ENCODE measurements around the gene EPHA3.

Gene EPHA3

DNA sequence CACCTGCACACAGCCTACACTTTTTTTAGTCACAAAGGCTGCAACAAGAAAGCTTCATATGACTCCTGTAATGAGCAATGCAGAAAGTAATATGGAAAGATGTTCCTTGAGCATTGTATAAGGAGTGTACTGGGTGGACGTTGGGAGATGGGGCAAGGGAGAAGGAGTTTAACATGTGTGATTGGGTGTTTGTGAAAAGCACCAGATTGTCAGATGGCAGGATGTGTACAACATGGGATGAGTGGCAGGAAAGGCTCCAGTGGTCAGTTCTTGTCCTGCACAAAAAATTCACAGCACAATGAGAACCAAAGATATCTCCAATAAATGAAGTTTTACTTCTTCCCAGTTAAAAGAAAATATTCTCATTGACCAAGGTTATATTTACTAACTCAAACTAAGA, 255.1 kb downstream of the EPHA3 start:
- no peak for DNase-seq (ENCODE audit: low read depth)
- TF ChIP-seq, protein P1, sequence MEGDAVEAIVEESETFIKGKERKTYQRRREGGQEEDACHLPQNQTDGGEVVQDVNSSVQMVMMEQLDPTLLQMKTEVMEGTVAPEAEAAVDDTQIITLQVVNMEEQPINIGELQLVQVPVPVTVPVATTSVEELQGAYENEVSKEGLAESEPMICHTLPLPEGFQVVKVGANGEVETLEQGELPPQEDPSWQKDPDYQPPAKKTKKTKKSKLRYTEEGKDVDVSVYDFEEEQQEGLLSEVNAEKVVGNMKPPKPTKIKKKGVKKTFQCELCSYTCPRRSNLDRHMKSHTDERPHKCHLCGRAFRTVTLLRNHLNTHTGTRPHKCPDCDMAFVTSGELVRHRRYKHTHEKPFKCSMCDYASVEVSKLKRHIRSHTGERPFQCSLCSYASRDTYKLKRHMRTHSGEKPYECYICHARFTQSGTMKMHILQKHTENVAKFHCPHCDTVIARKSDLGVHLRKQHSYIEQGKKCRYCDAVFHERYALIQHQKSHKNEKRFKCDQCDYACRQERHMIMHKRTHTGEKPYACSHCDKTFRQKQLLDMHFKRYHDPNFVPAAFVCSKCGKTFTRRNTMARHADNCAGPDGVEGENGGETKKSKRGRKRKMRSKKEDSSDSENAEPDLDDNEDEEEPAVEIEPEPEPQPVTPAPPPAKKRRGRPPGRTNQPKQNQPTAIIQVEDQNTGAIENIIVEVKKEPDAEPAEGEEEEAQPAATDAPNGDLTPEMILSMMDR (IDR thresholded peaks at IDR 0.05; ENCODE audit: control insufficient read depth, insufficient read depth, low read depth, low read length, missing control alignments): no peak
- H3K4me3 ChIP-seq (ENCODE audit: control insufficient read depth, low read depth, low read length): no peak overlapping the region

DNA sequence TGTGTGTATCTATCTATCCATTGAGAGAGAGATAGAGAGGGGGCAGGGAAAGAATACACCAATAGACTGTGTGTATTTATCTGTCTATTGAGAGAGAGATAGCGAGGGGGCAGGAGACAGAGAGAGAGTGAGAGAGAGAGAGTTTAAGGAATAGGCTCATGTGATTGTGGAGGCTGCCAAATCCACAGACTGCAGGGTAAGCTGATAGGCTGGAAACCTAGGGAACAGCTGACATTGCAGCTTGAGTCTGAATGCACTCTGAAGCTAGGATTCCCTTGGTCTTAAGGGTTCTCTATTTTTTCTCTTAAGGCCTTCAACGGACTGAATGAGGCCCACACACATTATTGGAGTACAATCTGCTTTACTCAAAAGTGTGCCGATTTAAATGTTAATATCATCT, 255.8 kb downstream of the EPHA3 start:
- H3K4me3 ChIP-seq (ENCODE audit: control insufficient read depth, low read depth, low read length): no peak overlapping the region
- TF ChIP-seq, protein P1 (IDR thresholded peaks at IDR 0.05; ENCODE audit: control insufficient read depth, insufficient read depth, low read depth, low read length, missing control alignments): no peak
- no peak for DNase-seq (ENCODE audit: low read depth)

DNA sequence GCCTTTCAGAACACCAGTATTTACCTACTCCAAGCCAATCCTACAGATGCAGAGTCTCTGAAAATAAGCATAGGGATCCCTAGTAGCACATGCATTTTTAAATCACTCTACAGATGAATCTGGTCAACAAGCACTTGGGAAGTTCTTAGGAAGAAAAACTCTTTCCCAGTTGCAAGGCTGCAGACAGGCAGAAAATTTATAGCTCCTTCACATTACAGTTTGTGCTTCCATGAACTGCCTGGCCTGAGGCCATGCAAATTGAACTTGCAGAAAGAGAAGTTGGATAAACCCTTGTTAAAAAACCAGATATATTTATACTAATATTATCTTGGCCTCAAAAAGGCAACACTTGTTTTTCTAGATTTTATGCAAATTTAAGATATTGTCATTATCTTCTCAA, 256.9 kb downstream of the EPHA3 start:
- TF ChIP-seq, protein P1 (IDR thresholded peaks at IDR 0.05; ENCODE audit: control insufficient read depth, insufficient read depth, low read depth, low read length, missing control alignments): no peak
- DNase-seq (ENCODE audit: low read depth): no peak
- H3K4me3 ChIP-seq (ENCODE audit: control insufficient read depth, low read depth, low read length): no peak overlapping the region

DNA sequence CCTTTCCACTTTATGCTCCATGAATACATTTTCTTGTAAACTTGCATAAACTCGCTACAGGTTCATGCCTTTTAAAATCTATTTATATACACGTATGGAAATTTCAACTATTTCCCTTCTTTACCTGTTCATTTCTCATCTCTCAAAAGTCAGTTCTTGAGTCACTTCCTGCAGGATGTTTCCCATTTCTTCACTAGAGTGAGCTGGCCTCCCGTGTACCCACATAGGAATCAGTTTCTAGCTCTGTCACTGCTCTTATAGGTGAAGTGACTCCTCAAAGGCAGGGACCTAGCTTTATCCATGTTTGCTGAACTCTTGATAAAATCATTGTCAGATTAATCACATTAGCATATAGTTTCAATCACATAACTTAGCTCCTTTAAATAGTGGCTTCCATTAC, 259.7 kb downstream of the EPHA3 start:
- H3K4me3 ChIP-seq (ENCODE audit: control insufficient read depth, low read depth, low read length): no peak overlapping the region
- TF ChIP-seq, protein P1 (IDR thresholded peaks at IDR 0.05; ENCODE audit: control insufficient read depth, insufficient read depth, low read depth, low read length, missing control alignments): no peak
- no peak for DNase-seq (ENCODE audit: low read depth)

DNA sequence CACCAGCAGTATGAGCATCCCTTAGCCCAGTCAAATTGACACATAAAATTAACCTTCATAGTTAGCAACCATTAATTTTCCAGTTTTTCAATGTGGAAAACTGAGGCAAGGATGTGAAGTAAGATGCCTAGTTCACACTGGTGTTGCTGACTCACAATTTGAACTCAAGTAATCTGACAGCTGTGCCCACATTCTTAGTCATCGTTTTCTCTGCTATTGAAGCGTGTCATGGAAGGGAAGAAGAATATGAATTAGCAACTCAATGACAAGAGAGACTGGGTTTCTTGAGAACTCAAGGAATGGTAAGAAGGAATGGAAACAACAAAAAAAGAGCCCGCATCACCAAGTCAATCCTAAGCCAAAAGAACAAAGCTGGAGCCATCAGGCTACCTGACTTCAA, 261.4 kb downstream of the EPHA3 start:
- TF ChIP-seq, protein P1 (IDR thresholded peaks at IDR 0.05; ENCODE audit: control insufficient read depth, insufficient read depth, low read depth, low read length, missing control alignments): no peak
- H3K4me3 ChIP-seq (ENCODE audit: control insufficient read depth, low read depth, low read length): no peak overlapping the region
- no peak for DNase-seq (ENCODE audit: low read depth)

DNA sequence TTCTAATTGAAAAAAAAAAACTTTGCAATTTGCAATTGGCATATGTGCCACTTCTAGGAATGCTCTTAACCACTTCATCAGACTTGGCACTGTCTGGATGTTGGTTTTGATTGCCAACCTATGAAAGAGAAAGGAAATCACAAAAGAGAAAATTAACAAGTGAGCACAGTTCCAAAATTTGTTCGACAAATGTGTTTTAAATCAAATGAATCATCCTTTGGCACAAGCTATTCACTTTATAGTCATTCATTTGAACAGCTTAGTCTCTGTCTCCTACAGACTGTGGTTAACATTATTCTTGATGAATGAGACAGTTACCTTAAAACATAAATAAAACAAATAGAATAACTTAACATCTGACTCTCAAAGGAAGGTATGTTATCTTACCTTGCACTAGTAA, 265.0 kb downstream of the EPHA3 start:
- no peak for DNase-seq (ENCODE audit: low read depth)
- H3K4me3 ChIP-seq (ENCODE audit: control insufficient read depth, low read depth, low read length): no peak overlapping the region
- TF ChIP-seq, protein P1 (IDR thresholded peaks at IDR 0.05; ENCODE audit: control insufficient read depth, insufficient read depth, low read depth, low read length, missing control alignments): no peak

DNA sequence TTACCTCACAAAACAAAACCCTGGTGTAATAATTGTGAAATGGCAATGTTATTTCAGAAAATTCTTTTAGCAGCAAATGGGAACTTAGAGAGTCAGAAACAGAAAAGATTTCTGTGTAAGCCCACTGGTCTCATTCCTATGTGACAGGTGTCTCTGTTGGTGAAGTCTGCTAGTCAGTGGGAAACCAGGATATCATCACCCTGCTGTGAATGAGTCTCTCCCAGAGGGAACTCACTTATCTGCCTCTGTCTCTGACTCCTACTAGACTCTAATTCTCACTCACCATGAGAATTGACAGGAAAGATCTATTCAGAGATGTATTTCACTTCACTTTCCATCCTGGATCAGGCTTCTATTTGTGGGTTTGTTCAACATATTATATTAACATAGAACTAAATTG, 266.0 kb downstream of the EPHA3 start:
- no peak for DNase-seq (ENCODE audit: low read depth)
- H3K4me3 ChIP-seq (ENCODE audit: control insufficient read depth, low read depth, low read length): no peak overlapping the region
- TF ChIP-seq, protein P1 (IDR thresholded peaks at IDR 0.05; ENCODE audit: control insufficient read depth, insufficient read depth, low read depth, low read length, missing control alignments): no peak
